Stimulated activated CD4-positive, alpha-beta T cell treated with anti-CD3 and anti-CD28 coated beads, Interleukin-1b, Interleukin-23, amount 100 ng/mL, for 1 hour (primary cell): ENCODE data around the gene STRN4.
A peak's percentile ranks its signal among the peaks of the same experiment; 100 is the strongest.
"Not testable (repeated sequence)": the region's sequence is repeated elsewhere in the genome, so short reads cannot be mapped to it uniquely, and the experiment has no call there.

Experiments used
- DNase-seq, 2 donors: peaks; one replicate each; pipeline ENCODE4 v3.0.0-alpha.2; 2020; ENCODE audit warnings: low read depth in 2 of 2

Gene STRN4

DNA sequence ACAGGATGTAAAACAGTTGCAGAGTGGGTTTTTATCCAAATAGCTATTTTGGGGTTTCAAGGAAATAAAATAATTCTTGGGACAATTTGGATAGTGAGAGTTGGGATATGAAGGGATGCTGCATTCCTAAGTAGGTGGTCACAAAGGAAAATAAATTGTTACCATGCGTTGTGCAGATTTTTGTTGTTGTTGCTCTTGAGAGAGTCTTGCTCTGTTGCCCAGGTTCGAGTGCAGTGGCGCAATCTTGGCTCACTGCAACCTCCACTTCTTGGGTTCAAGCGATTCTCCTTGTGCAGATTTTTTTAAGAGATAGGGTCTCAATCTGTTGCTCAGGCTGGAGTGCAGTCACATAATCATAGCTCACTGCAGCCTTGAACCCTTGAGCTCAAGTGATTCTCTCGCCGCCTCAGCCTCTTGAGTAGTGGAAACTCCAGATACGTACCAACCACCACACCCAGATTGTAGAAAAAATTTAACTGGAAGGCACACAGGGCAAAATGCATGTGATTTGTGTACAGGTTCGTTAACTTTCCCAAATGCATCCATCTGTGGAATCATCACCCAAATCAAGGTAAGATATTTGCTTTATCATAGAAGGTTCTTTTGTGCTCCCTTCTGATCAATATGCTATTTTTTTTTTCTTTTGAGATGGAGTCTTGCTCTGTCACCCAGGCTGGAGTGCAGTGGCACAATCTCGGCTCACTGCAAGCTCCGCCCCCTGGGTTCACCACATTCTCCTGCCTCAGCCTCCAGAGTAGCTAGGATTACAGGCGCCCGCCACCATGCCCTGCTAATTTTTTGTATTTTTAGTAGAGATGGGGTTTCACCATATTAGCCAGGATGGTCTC, 26.1 kb upstream of the STRN4 start:
- DNase-seq, result no peak

DNA sequence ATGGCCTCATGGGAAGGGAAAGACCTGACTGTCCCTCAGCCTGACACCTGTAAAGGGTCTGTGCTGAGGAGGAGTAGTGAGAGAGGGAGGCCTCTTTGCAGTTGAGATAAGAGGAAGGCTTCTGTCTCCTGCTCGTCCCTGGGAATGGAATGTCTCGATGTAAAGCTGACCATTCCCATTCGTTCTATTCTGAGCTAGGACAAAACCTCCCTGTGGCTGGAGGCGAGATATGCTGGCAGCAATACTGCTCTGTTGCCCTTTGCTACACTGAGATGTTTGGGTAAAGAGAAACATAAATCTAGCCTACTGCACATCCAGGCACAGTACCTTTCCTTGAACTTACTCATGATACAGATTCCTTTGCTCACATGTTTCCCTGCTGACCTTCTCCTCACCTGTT, 22.5 kb upstream of the STRN4 start:
- DNase-seq, result not testable (repeated sequence)

DNA sequence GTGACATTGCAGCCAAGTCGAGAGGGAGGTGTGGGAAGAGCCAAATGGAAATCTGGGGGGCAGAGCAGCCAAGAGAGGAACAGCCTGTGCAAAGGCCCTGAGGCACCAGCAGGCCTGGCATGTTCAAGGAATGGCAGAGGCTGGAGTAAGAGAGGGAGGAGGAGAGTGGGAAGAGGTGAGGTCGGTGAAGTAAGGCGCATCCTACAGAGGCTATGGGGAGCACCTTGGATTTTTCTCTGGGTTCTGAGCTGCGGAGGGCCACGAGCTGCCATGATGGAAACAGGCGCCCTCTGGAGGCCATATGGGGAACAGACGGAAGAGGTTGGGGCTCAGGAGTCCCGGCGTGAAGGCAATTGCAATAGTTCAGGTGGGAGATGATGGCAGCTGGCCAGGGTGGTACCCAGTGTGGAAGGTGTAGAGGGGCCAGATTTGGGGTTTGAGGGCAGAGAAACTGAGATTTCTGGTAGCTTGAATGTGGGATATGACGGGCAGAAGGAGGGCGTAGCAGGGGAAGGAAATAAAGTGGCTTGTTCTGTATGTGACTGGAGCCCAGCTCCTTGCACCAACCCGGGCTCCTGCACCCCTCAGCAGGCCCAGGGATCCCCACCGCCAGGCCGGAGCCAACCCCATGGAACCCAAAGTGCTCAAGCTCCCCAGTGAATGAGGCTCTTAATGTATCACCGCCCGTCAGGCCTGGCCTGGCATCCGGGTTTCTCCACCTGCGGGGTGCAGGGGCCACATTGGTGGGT, 20.5 kb upstream of the STRN4 start:
- no peak for DNase-seq

DNA sequence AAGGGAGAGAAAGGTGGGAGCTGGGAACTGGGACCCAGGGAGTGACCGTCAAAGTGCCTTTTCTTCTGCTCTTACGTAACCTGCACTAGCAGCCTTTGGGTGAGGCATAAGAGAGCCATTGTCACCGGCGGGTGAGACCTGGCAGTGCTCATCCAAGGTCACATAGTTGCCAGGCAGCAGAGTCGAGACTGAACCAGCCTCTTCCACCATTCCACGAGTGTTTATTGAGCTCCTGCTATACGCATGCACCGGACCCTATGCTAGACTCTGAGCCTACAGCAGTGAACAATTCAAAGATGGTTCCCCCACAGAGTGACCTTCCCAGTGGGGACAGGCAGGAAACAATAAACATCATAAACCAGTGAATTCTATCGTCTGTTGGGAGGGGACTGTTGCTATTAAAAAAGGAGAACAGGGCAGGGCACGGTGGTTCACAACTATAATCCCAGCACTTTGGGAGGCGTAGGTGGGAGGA, 18.6 kb upstream of the STRN4 start:
- no peak for DNase-seq

DNA sequence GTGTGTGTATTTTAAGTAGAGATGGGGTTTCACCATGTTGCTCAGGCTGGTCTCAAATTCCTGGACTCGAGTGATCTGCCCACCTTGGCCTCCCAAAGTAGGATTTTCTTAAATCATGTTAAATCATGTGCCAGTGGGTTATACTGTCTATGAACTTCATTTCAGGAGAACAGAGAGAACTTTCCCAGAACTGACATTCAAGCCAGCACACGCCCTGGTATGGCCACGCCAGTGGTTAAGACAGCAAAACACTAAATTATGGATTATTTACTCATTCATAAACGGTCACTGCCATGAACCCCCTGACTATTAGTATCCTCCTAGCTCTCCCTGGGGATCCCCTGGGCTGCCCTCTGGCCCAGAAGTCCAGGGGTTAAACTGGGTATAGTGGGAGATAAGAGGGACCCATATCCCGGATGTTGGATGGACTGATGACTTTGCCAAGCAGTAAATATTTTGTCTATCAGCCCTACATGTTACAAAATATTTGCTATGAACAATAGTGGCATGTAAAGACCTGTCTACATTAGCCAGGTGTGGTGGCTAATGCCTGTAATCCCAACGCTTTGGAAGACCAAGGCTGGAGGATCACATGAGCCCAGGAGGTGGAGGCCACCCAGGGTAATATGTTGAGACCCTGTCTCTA, 16.1 kb upstream of the STRN4 start:
- DNase-seq, result no peak

DNA sequence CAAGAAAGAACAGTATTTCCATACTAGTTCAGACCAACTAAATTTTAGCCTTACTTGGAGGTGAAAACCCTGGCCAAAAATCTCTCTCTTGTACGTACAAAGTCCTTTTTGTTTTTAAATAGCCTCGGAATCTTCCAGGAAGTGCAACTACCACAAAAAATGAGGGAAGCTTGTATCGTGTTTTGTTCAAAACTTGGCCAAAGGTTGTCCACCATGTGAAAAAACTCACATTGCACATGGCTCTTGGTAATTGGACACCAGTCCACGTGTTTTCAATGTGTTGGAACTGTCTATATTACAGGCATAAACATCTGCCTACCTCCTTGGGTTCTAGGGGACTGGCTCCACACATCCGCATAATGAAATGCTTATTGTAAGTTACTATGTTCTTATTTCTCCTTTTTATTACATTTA, 15.2 kb upstream of the STRN4 start:
- no peak for DNase-seq

DNA sequence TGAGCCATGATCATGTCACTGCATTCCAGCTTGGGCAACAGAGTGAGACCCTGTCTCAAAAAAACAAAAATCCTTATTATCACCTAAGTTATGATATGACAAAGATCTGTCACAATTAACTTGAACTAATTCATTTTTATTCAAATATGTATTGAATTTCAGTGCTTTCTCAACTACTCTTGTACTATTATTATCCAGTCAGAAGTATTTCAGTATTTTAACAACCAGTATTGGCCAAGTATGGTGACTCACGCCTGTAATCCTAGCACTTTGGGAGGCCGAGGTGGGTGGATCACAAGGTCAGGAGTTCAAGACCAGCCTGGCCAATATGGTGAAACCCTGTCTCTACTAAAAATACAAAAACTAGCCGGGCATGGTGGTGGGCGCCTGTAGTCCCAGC, 14.6 kb upstream of the STRN4 start:
- DNase-seq, result not testable (repeated sequence)

DNA sequence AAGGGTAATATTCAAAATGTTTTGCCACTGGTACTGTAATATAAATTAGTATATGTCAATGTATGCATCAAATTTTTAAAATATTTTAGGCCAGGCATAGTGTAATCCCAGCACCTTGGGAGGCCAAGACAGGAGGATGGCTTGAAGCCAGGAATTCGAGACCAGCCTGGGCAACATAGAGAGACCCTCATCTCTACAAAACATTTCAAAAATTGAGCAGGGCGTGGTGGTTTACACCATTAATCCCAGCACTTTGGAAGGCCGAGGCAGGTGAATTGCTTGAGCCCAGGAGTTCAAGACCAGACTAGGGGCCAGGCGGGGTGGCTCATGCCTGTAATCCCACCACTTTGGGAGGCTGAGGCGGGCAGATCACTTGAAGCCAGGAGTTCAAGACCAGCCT, 14.1 kb upstream of the STRN4 start:
- no peak for DNase-seq

DNA sequence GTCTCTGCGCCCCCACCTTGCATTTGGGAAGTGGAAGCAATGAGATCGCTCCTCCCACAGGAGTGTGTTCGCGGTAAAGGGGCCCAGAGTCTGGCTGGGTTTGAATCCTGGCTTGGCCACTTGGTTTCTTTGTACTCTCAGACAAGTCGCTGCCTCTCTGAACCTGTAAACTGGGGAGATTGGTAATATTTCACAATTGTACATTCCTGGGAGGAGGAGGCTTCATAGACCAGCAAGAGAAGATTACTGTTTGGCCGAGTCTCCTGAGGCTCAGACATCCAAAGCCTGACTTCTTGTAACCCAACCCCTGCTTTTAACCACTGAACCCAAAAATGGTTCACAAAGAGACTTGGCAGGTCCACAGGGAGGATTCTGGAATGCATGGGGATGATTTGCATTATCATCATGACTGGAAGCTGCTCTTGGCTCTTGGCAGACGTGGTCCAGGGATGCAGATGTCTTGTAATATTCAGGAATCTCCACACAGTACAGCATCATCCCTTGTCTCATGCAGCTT, 13.6 kb upstream of the STRN4 start:
- DNase-seq, result no peak

DNA sequence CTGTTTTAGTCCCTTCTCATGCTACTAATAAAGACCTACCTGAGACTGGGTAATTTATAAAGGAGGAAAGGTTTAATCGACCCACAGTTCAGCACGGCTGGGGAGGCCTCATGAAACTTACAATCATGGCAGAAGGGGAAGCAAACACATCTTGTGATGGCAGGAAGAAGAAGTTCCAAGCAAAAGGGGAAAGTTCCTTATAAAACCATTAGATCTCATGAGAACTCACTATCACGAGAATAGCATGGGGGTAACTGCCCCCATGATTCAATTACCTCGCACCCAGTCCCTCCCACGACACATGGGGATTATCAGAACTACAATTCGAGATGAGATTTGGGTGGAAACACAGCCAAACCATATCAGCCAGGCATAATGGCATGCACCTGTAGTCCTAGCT, 13.0 kb upstream of the STRN4 start:
- no peak for DNase-seq

DNA sequence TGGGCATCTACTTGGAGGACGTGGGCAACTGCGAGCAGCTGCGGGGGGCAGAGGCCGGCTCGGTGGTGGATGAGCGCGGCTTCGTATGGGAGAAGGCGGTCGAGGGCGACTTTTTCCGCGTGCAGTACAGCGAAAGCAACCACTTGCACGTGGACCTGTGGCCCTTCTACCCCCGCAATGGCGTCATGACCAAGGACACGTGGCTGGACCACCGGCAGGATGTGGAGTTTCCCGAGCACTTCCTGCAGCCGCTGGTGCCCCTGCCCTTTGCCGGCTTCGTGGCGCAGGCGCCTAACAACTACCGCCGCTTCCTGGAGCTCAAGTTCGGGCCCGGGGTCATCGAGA, 10.3 kb upstream of the STRN4 start:
- DNase-seq, result no peak

DNA sequence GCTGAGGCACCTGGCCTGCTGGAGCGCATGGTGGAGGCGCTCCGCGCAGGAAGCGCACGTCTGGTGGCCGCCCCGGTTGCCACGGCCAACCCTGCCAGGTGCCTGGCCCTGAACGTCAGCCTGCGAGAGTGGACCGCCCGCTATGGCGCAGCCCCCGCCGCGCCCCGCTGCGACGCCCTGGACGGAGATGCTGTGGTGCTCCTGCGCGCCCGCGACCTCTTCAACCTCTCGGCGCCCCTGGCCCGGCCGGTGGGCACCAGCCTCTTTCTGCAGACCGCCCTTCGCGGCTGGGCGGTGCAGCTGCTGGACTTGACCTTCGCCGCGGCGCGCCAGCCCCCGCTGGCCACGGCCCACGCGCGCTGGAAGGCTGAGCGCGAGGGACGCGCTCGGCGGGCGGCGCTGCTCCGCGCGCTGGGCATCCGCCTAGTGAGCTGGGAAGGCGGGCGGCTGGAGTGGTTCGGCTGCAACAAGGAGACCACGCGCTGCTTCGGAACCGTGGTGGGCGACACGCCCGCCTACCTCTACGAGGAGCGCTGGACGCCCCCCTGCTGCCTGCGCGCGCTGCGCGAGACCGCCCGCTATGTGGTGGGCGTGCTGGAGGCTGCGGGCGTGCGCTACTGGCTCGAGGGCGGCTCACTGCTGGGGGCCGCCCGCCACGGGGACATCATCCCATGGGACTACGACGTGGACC, 9.7 kb upstream of the STRN4 start:
- no peak for DNase-seq

DNA sequence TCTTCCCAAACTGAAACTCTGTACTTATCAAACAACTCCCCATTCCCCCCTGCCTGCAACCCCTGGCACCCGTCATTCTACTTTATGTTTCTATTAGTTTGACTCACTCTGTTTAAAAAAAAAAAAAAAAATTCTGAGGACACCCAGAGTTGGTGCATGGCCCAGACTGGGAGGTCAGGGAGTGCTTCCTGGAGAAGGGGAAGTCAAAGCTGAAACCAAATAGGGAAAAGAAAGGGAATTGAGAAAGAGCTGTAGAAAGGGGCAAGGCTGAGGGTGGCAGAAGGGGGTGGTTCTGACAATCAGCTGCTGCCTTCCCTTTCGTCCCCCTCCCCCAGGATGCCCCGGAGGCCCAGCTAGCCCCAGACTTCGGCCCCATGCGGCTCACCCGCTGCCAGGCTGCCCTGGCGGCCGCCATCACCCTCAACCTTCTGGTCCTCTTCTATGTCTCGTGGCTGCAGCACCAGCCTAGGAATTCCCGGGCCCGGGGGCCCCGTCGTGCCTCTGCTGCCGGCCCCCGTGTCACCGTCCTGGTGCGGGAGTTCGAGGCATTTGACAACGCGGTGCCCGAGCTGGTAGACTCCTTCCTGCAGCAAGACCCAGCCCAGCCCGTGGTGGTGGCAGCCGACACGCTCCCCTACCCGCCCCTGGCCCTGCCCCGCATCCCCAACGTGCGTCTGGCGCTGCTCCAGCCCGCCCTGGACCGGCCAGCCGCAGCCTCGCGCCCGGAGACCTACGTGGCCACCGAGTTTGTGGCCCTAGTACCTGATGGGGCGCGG, 9.0 kb upstream of the STRN4 start:
- DNase-seq, result no peak

DNA sequence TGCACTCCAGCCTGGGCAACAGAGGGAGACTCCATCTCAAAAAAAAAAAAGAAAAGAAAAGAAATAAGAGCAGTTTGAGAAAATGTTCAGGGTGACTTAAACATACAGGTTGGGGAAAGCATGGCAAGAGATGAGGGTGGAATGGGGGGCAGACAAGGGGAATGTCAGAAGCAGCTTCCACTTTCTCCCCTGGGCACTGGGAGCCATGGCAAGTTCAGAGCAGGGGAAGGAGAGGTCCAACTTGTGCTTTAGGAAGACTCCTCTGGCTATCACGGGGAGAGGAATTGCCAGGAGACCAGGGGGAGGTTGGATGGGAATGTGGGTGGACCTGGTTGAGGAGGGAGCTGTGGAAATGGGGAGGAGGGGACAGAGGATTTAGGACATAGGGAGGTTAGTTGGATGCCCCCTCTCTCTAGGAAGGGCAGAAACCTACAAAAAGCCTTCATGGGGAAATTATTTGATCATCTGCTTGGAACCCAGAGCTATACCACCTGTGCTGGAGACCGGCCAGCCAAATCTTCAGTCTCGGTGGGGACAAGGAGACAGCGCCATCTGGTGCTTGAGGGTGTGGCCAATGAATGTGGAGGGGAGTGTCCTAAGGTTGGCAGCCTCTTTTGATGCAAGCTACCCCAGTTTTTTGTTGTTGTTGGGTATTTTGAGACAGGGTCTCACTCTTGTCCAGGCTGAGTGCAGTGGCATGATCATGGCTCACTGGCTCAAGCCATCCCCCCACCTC, 7.3 kb upstream of the STRN4 start:
- DNase-seq, result peak; percentile 25 to 39

DNA sequence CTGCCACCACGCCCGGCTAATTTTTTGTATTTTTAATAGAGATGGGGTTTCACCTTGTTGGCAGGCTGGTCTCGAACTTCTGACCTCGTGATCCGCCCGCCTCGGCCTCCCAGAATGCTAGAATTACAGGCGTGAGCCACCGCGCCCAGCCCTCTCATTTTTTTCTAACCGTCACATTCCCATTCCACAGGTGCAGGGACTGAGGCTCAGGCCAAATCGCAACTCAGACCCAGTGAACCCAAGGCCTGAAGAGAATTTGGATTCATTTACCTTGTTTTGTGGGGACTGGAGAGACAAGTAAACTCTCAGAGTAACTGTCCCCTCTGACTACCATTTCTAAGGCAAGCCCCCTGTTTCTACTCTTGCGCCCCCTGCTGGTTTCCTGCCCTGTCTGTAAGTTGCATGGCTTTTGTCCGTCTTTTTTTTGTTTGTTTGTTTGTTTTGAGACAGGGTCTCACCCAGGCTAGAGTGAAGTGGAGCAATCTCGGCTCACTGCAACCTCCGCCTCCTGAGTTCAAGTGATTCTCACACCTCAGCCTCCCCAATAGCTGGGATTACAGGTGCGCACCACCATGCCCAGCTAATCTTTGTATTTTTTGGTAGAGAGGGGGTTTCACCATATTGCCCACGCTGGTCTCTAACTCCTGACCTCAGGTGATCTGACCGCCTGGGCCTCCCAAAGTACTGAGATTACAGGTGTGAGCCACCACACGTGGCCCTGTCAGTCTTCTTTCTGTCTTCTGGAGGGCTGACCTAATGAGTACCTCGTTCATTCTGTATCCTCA, 2.3 kb upstream of the STRN4 start:
- peak; percentile 43 to 71 for DNase-seq

DNA sequence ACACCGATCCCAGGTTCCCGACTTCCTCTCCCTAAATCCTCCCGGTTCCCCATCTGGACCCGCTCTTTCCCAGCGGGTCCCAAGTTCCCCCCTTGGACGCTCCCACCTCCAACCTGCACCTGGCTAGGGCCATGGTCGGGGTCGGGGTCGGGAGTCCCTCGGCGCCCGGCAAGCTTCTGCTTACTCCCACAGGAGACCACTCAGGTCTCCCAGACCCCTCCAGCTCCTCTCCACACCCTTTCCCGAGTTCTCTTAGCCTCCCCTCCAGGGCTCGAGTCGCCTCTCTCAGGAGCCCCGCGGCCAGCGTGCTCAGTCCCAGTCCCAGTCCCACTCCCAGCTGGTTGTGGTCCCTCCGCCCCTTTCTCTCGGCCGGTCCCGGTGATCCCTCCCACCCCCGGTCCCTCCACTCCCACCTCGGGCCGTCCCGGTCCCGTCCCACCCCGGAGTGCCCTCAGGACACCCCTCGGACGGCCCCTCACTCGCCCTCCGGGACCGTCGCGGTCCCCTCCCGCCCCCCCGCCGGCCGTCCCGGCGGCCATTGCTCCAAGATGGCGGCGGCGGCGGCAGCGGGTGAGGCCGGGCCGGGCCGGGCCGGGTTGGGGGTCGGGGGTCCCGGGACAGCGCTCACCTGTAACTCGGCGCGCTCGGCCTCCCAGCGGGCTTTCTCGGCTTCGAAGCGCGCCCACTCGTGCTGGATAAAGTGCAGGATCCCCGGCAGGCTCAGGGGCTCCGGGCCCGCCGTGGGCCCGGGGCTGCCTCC, 549 bp downstream of the STRN4 start, which contains the start of gene FKRP:
Gene FKRP (plus strand): TSS at position 537 of the 760 bp plus-strand sequence. CDS start 9,394 bp downstream, outside the sequence.
- DNase-seq, result no peak

DNA sequence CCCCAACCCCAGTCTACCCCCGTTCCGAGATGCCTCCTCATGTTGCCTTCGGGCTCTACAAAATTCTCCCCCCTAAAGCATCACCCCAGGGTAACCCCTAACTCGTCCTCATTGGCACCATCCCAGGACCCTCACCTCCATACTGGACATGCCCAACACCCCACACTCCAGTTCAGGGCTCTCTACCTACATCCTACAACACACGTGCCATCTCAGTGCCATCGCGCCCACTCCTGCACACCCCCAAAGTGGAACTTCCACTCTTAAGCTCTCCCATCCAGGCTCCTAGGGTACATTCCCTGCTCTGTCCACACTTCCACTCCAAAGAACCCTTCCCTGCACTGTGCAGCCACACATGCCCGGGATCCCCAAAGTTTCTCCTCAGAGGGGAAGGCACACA, 1.2 kb downstream of the STRN4 start:
- DNase-seq, result no peak

DNA sequence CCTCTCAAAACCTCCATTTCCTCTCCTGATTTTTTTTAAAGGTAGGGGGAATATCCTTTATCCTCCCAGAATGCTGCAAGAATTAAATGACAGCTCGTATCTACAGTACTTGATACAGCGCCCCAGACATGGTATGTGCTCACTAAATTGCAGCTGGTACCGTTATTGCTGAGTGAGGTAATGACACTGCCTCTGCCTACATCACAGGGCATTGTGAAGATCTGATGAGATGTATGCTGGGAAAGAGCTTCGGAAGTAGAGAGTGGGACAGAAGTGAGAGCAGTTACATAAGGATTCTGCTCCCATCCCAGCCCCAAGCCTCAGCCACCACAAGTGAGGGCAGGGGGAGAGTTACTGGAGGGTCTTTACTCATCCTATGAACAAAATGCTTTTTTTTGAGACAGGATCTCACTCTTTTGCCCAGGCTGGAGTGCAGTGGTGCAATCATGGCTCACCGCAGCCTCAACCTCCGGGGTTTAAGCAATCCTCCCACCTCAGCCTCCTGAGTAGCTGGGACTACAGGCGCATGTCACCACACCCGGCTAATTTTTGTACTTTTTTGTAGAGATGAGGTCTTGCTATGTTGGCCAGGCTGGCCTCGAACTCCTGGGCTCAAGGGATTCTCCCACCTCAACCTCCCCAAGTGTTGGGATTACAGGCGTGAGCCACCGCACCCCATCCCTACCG, 2.1 kb downstream of the STRN4 start:
- DNase-seq, result no peak
